PC-9 (cell line): Measurements from ENCODE around the gene NUMB. TPM values are rescaled to one million over a fixed set of nuclear protein-coding genes. Genes with fewer than 3 reads are reported as not detected.

Experiments used
- BruUV-seq: library from RNA; stranded (reverse); fragments of 400-500 nt; replicated peaks from 2 replicates; lab custom pipeline; 2021; lab: Mats Ljungman, UMichigan
- CTCF ChIA-PET: fragments of 300-600 bp; sonication (Branson Sonifier 250); formaldehyde crosslinking; loops from one replicate; lab custom pipeline; 2022; ENCODE audit warnings: antibody characterized with exemption; lab: Charles Lee
- POLR2A ChIA-PET: fragments of 300-600 bp; sonication (Branson Sonifier 250); formaldehyde crosslinking; loops from one replicate; lab custom pipeline; 2022; ENCODE audit warnings: antibody characterized with exemption; ENCODE audit not compliant: unreplicated experiment; lab: Charles Lee
- DNase-seq, 2 experiments: peaks; one replicate each; pipeline versions ENCODE4 v3.0.0 to v3.0.0-alpha.2; 2015 to 2022; ENCODE audit warnings: mixed read lengths in 1 of 2
- H2AFZ ChIP-seq: fragments of 200-600 bp; sonication (generic); 2 replicates; pipeline ENCODE4 v1.8.1; 2017; ENCODE audit warnings: antibody characterized with exemption
- H3F3A ChIP-seq: fragments of 200-600 bp; sonication (generic); 2 replicates; pipeline ENCODE4 v1.8.1; 2017; ENCODE audit warnings: antibody characterized with exemption, mild to moderate bottlenecking, low read depth; ENCODE audit not compliant: insufficient read depth
- H3K27ac ChIP-seq: fragments of 200-600 bp; sonication (generic); 2 replicates; pipeline ENCODE4 v1.6.1; 2016; ENCODE audit warnings: mixed run types
- H3K27me3 ChIP-seq: fragments of 200-600 bp; sonication (generic); 2 replicates; pipeline ENCODE4 v1.6.1; 2016; ENCODE audit warnings: low read depth, mixed run types; ENCODE audit not compliant: insufficient read depth
- H3K36me3 ChIP-seq: fragments of 200-600 bp; sonication (generic); 2 replicates; pipeline ENCODE4 v1.6.1; 2016; ENCODE audit warnings: low read depth, mixed run types
- H3K4me1 ChIP-seq: fragments of 200-600 bp; sonication (generic); replicated peaks from 2 replicates; pipeline ENCODE4 v1.6.1; 2016; ENCODE audit warnings: mixed run types; ENCODE audit not compliant: insufficient read depth
- H3K4me2 ChIP-seq: fragments of 200-600 bp; sonication (generic); 2 replicates; pipeline ENCODE4 v1.6.1; 2017; ENCODE audit warnings: mixed run types
- H3K4me3 ChIP-seq: fragments of 200-600 bp; sonication (generic); 2 replicates; pipeline ENCODE4 v1.6.1; 2016; ENCODE audit warnings: mixed run types
- H3K79me2 ChIP-seq: fragments of 200-600 bp; sonication (generic); 2 replicates; pipeline ENCODE4 v1.6.1; 2017; ENCODE audit warnings: low read depth, mixed run types
- H3K9me2 ChIP-seq: fragments of 200-600 bp; sonication (generic); 2 replicates; pipeline ENCODE4 v1.8.1; 2017; ENCODE audit warnings: mild to moderate bottlenecking; ENCODE audit not compliant: insufficient read depth
- H3K9me3 ChIP-seq: fragments of 200-600 bp; sonication (generic); 2 replicates; pipeline ENCODE4 v1.8.1; 2016; ENCODE audit warnings: low read depth; ENCODE audit not compliant: insufficient read depth
- H4K20me1 ChIP-seq: fragments of 200-600 bp; sonication (generic); 2 replicates; pipeline ENCODE4 v1.8.1; 2017; ENCODE audit not compliant: insufficient read depth
- EZH2 ChIP-seq: fragments of 200-600 bp; sonication (generic); IDR thresholded peaks from 2 replicates; pipeline ENCODE4 v1.8.0; 2017; ENCODE audit warnings: antibody characterized with exemption, low read depth
- intact Hi-C: fragments of 100-400 bp; cut with micrococcal nuclease; formaldehyde crosslinking; loops from one replicate; pipeline ENCODE4 v1.10.0; 2022; ENCODE audit not compliant: unreplicated experiment
- total RNA-seq: library from RNA; stranded (reverse); gene quantifications from 2 replicates; pipeline ENCODE4 v1.2.3, GENCODE V29; 2021
- TF ChIP-seq, protein P1 (sequence below): fragments of 200-600 bp; sonication (generic); conservative IDR thresholded peaks from 2 replicates; pipeline ENCODE4 v1.6.1; 2017; ENCODE audit warnings: mixed run types, antibody characterized with exemption, mild to moderate bottlenecking, moderate library complexity

The NUMB gene
- total RNA-seq, 1 experiment from 2014 or later, result 64.5 TPM

DNA sequence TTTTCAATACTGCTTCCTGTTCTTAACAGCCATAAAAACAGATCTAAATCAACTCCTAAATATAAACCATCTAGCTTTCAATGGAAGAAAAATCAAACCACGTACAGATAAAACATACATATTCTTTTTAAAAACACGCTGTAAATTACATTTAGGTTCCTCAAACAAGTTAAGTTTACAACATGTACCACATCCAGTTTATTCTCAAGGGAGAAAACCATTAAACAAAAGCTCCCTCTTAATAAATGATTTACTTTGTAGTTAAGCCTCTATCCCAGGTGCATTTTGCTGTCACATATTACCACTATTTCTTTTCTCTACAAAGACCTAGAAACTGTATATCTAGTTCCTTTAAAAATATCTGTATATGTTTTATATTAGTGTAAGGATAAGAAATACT lies 3.1 kb downstream of the NUMB start:
- intact Hi-C loops, result loop anchor here (5.0 kb wide), 1 partner anchor 158 kb away; no protein-coding TSS in a partner anchor
- H2AFZ ChIP-seq, result no peak overlapping the region
- peaks cover 16% of the 10 kb centered on the region; the same call in 1 of the 2 replicates for H4K20me1 ChIP-seq
- H3F3A ChIP-seq, result no peaks in the 10 kb centered on the region
- peaks cover 65% of the 10 kb centered on the region for H3K79me2 ChIP-seq
- POLR2A ChIA-PET, result interaction anchor here (0.5 to 0.7 kb wide), 4 partner anchors 115 to 941 kb away, joined by 4 to 22 read pairs (median 5); no protein-coding TSS in a partner anchor
- peaks cover 20% of the 10 kb centered on the region for H3K4me1 ChIP-seq
- no peaks in the 10 kb centered on the region for H3K9me2 ChIP-seq
- CTCF ChIA-PET, result no interaction called here
- DNase-seq, result no peak
- no TSS peak for BruUV-seq
- H3K27ac ChIP-seq, result no peak overlapping the region
- no peaks in the 10 kb centered on the region for H3K36me3 ChIP-seq
- H3K27me3 ChIP-seq, result no peaks in the 10 kb centered on the region
- TF ChIP-seq, protein P1, sequence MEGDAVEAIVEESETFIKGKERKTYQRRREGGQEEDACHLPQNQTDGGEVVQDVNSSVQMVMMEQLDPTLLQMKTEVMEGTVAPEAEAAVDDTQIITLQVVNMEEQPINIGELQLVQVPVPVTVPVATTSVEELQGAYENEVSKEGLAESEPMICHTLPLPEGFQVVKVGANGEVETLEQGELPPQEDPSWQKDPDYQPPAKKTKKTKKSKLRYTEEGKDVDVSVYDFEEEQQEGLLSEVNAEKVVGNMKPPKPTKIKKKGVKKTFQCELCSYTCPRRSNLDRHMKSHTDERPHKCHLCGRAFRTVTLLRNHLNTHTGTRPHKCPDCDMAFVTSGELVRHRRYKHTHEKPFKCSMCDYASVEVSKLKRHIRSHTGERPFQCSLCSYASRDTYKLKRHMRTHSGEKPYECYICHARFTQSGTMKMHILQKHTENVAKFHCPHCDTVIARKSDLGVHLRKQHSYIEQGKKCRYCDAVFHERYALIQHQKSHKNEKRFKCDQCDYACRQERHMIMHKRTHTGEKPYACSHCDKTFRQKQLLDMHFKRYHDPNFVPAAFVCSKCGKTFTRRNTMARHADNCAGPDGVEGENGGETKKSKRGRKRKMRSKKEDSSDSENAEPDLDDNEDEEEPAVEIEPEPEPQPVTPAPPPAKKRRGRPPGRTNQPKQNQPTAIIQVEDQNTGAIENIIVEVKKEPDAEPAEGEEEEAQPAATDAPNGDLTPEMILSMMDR, result no peak
- TF ChIP-seq EZH2, result no peak
- no peak overlapping the region for H3K4me2 ChIP-seq
- no peak overlapping the region for H3K4me3 ChIP-seq
- no peaks in the 10 kb centered on the region for H3K9me3 ChIP-seq

DNA sequence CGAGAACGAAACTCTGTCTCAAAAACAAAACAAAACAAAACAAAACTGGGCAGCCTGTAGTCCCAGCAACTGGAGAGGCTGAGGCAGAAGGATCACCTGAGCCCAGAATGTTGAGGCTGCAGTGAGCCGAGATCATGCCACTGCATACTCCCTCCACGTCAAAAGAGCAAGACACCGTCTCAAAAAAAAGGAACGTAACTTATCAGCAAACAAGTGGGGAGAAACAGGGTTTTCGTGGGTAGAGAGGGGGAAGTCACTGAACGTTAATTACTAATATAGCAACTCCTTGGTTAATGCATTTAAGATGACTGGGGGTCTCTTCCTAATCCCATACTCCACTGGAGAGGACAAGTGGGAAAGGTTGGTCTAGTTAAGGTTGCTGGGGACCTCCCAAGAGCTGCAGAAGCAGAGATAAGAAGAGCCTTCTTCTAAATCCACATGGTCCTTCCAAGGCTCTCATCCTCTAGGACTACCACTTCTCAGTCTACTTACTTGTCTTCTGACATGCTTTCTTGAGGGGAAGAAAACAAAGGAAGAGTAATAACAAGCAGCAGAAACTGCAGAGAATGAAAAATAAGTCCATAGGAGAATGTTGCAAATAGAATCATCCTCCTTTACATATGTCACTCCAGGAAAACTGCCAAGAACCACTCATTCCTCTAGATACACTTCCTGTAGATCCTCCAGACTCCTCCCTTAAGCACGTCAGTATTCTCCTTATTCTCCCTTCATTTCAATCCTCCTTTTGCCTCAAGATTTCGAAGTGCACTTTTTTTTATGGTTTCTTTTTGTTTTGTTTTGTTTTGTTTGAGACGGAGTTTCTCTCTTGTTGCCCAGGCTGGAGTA lies 5.8 kb downstream of the NUMB start:
- TF ChIP-seq EZH2, result no peak
- TF ChIP-seq, protein P1, result no peak
- Histone ChIP-seq H2AFZ (no peak overlapping the region), H3F3A (no peaks in the 10 kb centered on the region; the same call in 1 of the 2 replicates), H3K36me3 (no peaks in the 10 kb centered on the region), H3K27me3 (no peaks in the 10 kb centered on the region), H3K4me1 (peaks cover 16% of the 10 kb centered on the region), H3K4me2 (no peak overlapping the region), H3K79me2 (peaks cover 73% of the 10 kb centered on the region), H4K20me1 (peaks cover 25% of the 10 kb centered on the region; the same call in 1 of the 2 replicates), H3K9me2 (no peaks in the 10 kb centered on the region), H3K9me3 (no peaks in the 10 kb centered on the region), H3K4me3 (no peak overlapping the region), H3K27ac (no peak overlapping the region)
- intact Hi-C loops, result no loop called here
- ChIA-PET POLR2A (no interaction called here), CTCF (no interaction called here)
- DNase-seq, result no peak
- BruUV-seq, result no TSS peak

DNA sequence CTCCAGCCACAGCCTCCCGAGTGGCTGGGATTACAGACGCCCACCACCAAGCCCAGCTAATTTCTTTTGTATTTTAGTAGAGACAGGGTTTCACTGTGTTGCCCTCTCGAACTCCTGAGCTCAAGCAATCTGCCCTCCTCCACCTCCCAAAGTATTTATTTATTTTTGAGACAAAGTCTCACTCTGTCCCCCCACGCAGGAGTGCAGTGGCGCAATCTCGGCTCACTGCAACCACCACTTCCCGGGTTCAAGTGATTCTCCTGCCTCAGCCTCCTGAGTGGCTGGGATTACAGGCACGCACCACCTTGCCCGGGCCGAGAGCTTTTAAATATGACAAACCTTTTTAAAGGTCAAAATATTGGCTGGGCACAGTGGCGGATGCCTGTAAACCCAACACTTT lies 14.6 kb downstream of the NUMB start:
- peaks cover 36% of the 10 kb centered on the region; the same call in 1 of the 2 replicates for H3K79me2 ChIP-seq

More for the DNA sequence above, 14.6 kb downstream of the NUMB start:
- no peak for TF ChIP-seq EZH2
- TF ChIP-seq, protein P1, result no peak
- Histone ChIP-seq H3K27ac (no peak overlapping the region), H3F3A (peaks cover 4% of the 10 kb centered on the region; the same call in 1 of the 2 replicates), H3K4me2 (no peak overlapping the region), H3K9me2 (no peaks in the 10 kb centered on the region), H2AFZ (no peak overlapping the region), H3K9me3 (no peaks in the 10 kb centered on the region), H4K20me1 (peaks cover 6% of the 10 kb centered on the region), H3K4me3 (no peak overlapping the region), H3K4me1 (no peaks in the 10 kb centered on the region), H3K36me3 (no peaks in the 10 kb centered on the region), H3K27me3 (no peaks in the 10 kb centered on the region)
- CTCF ChIA-PET, result interaction anchor here (0.6 kb wide), 2 partner anchors 189 to 263 kb away, joined by 3 to 10 read pairs; no protein-coding TSS in a partner anchor
- DNase-seq, result no peak
- POLR2A ChIA-PET, result interaction anchor here (0.6 kb wide), 1 partner anchor 369 kb away, joined by 3 read pairs; no protein-coding TSS in a partner anchor
- intact Hi-C loops, result no loop called here
- BruUV-seq, result no TSS peak
